Breast epithelium (tissue), 3 donors: ENCODE data around the gene FOLR3. TPM values are rescaled to one million over a fixed set of nuclear protein-coding genes. Genes with fewer than 3 reads are reported as not detected.

Experiments
- total RNA-seq, 3 donors: library from RNA; depleted of rRNA; stranded (reverse); fragments of >200 nt; gene quantifications; one replicate each; pipeline ENCODE4 v1.1.0, GENCODE V29; 2016

The FOLR3 gene
- total RNA-seq, 3 donors from 2014 or later: 0.48 TPM; not detected in 2

Other genes with a start within 250 kb of the FOLR3 start
- 10 to 100 TPM; 10.2 to 14.0 (median 12.8) TPM for gene XNDC1N, start 207.1 kb upstream of the FOLR3 start, total RNA-seq
- gene RNF121, start 206.7 kb upstream of the FOLR3 start, total RNA-seq: 10 to 100 TPM; 21.8 to 39.0 (median 37.3) TPM
- 10 to 100 TPM in 2 of 3 donors, 1 to 10 TPM in 1; 2.6 to 10.4 (median 10.2) TPM for gene IL18BP, start 136.8 kb upstream of the FOLR3 start, total RNA-seq
- 100 to 1,000 TPM; 240 to 412 (median 283) TPM for gene NUMA1, start 55.2 kb upstream of the FOLR3 start, total RNA-seq
- gene LRRC51, start 54.9 kb upstream of the FOLR3 start, total RNA-seq: 100 to 1,000 TPM in 1 of 3 donors, 10 to 100 TPM in 2; 14.9 to 103 (median 17.1) TPM
- gene LAMTOR1, start 32.4 kb upstream of the FOLR3 start, total RNA-seq: 100 to 1,000 TPM in 2 of 3 donors, 10 to 100 TPM in 1; 87.2 to 120 (median 112) TPM
- not detected for gene TOMT, start 29.8 kb upstream of the FOLR3 start, total RNA-seq
- 10 to 100 TPM; 12.1 to 22.4 (median 21.4) TPM for gene ANAPC15, start 23.0 kb upstream of the FOLR3 start, total RNA-seq
- 10 to 100 TPM in 2 of 3 donors, not detected in 1; 11.8 to 45.2 TPM for gene FOLR1, start 56.4 kb downstream of the FOLR3 start, total RNA-seq
- gene FOLR2, start 81.1 kb downstream of the FOLR3 start, total RNA-seq: 100 to 1,000 TPM in 1 of 3 donors, 10 to 100 TPM in 1, 1 to 10 TPM in 1; 5.2 to 143 (median 16.7) TPM
- gene INPPL1, start 89.0 kb downstream of the FOLR3 start, total RNA-seq: 10 to 100 TPM; 47.2 to 91.8 (median 73.1) TPM
- not detected for gene PHOX2A, start 108.5 kb downstream of the FOLR3 start, total RNA-seq